Mucosa of descending colon (tissue), 3 donors: ENCODE results near the gene CLPSL1. TPM values are rescaled to one million over a fixed set of nuclear protein-coding genes. Genes with fewer than 3 reads are reported as not detected.

ENCODE experiments used
- ATAC-seq: fragments of 200-7000 bp; cut with Tn5 transposase; one replicate; pipeline ENCODE4 v1.9.1; 2020; ENCODE audit warnings: mild to moderate bottlenecking, moderate library complexity
- DNase-seq, 3 donors: peaks; one replicate each; pipeline ENCODE4 v3.0.0-alpha.2; 2020
- H3K36me3 ChIP-seq: fragments of 200-600 bp; one replicate; pipeline ENCODE4 v1.8.0; 2021; ENCODE audit warnings: low read depth, mild to moderate bottlenecking
- H3K4me1 ChIP-seq: fragments of 200-600 bp; one replicate; pipeline ENCODE4 v1.8.0; 2021; ENCODE audit warnings: low read depth, mild to moderate bottlenecking
- H3K4me3 ChIP-seq: fragments of 200-600 bp; one replicate; pipeline ENCODE4 v1.8.0; 2021; ENCODE audit warnings: mild to moderate bottlenecking
- H3K9me3 ChIP-seq: fragments of 200-600 bp; one replicate; pipeline ENCODE4 v1.8.0; 2021; ENCODE audit warnings: mild to moderate bottlenecking
- CTCF ChIP-seq: fragments of 200-600 bp; IDR thresholded peaks from one replicate; pipeline ENCODE4 v1.8.0; 2022; ENCODE audit warnings: antibody characterized with exemption, mild to moderate bottlenecking
- intact Hi-C, 2 donors: fragments of 100-400 bp; cut with DNase I in 1 of 2; cut with micrococcal nuclease in 1 of 2; formaldehyde crosslinking; loops; one replicate each; pipeline versions ENCODE4 v1.11.0 to v1.11.1; 2022; cut with DNase I, micrococcal nuclease
- total RNA-seq, 3 donors: library from RNA; stranded (reverse); fragmentation: NEBNext Ultra II Directional in 2 of 3; extraction: Animal tissue kit (Norgen Biotek cat#: 25700) in 2 of 3; gene quantifications; one replicate each; pipeline versions ENCODE4 v1.2.1 to v1.2.4, GENCODE V29; 2021 to 2023
- donor health status: DM: no; HTN: no; CAD: no; lungs with moderate emphysema.
- donor health status: DM: no; HTN: no; CAD: no.
- donor health status: DM: no; HTN: yes; CAD: no.

Gene CLPSL1
- total RNA-seq, 3 donors from 2014 or later: not detected

GRCh38 chr6:35736253-35736894 is 44.4 kb upstream of the CLPSL1 start:
- ATAC-seq (peak; percentile 37), DNase-seq (peak; percentile 71 to 90 (median 85))
- no peaks in the 10 kb centered on the region for H3K9me3 ChIP-seq
- no peak overlapping the region for H3K4me3 ChIP-seq
- H3K36me3 ChIP-seq: no peaks in the 10 kb centered on the region
- peaks cover 28% of the 10 kb centered on the region for H3K4me1 ChIP-seq
- peak; percentile 87 for TF ChIP-seq CTCF
- intact Hi-C loops: loop anchor here (2.0 to 5.0 kb wide), 4 partner anchors 49 to 214 kb away; partner anchors contain the start of gene FKBP5 (in 1 of the 2)

GRCh38 chr6:35736982-35737412 is 43.8 kb upstream of the CLPSL1 start, which contains the start of gene ARMC12:
ARMC12 (plus strand) TSS chr6:35737032; CDS start chr6:35737109, 77 bp downstream.
- Histone ChIP-seq H3K4me3 (no peak within 1 kb of the TSS), H3K9me3 (no peaks in the 10 kb centered on the region), H3K36me3 (no peaks in the 10 kb centered on the region), H3K4me1 (peaks cover 27% of the 10 kb centered on the region)
- TF ChIP-seq CTCF: no peak
- DNase-seq (peak in 2 of 3 donors; percentile 36 to 58), ATAC-seq (no peak)
- intact Hi-C loops: loop anchor here (2.0 to 5.0 kb wide), 4 partner anchors 50 to 215 kb away; partner anchors contain the start of gene FKBP5 (in 1 of the 2)

- peak in 1 of 3 donors; percentile 37 for DNase-seq
- peak; percentile 76 for ATAC-seq
- intact Hi-C loops: loop anchor here (2.0 to 5.0 kb wide), 4 partner anchors 50 to 215 kb away; partner anchors contain the start of gene FKBP5 (in 1 of the 2)
- no peaks in the 10 kb centered on the region for H3K36me3 ChIP-seq
- peak; percentile 83 for TF ChIP-seq CTCF
- H3K4me1 ChIP-seq: peaks cover 22% of the 10 kb centered on the region
- H3K9me3 ChIP-seq: no peaks in the 10 kb centered on the region
- no peak overlapping the region for H3K4me3 ChIP-seq
These were observed 43.2 kb upstream of the CLPSL1 start for GRCh38 chr6:35737413-35738211.

GRCh38 chr6:35739645-35740524 is 40.9 kb upstream of the CLPSL1 start:
- no peaks in the 10 kb centered on the region for H3K36me3 ChIP-seq
- no peak for TF ChIP-seq CTCF
- peak; percentile 71 for ATAC-seq
- H3K9me3 ChIP-seq: no peaks in the 10 kb centered on the region
- H3K4me3 ChIP-seq: no peak overlapping the region
- intact Hi-C loops: loop anchor here (5.0 kb wide), 3 partner anchors 53 to 218 kb away; partner anchors contain the start of gene FKBP5 (in 1 of the 2)
- DNase-seq: peak in 1 of 3 donors; percentile 13
- peaks cover 9% of the 10 kb centered on the region for H3K4me1 ChIP-seq

GRCh38 chr6:35742842-35743241 is 38.0 kb upstream of the CLPSL1 start:
- H3K36me3 ChIP-seq: no peaks in the 10 kb centered on the region
- H3K4me1 ChIP-seq: no peaks in the 10 kb centered on the region
- TF ChIP-seq CTCF: no peak
- no peaks in the 10 kb centered on the region for H3K9me3 ChIP-seq
- DNase-seq (no peak), ATAC-seq (no peak)
- intact Hi-C loops: no loop called here
- no peak overlapping the region for H3K4me3 ChIP-seq
